SK-N-SH (cell line): ENCODE measurements around the gene RASA4B. TPM values are rescaled to one million over a fixed set of nuclear protein-coding genes. Genes with fewer than 3 reads are reported as not detected.
A peak's percentile ranks its signal among the peaks of the same experiment; 100 is the strongest.
"Not testable (repeated sequence)": the region's sequence is repeated elsewhere in the genome, so short reads cannot be mapped to it uniquely, and the experiment has no call there.

ENCODE experiments used
- CTCF ChIA-PET: fragments of 300-600, 350-600 bp; formaldehyde crosslinking; extraction: SDS; loops from one replicate; lab custom pipeline; 2021; lab: Yijun Ruan, JAX
- POLR2A ChIA-PET: fragments of 350-600 bp; sonication (Branson Sonifier 250); formaldehyde crosslinking; extraction: SDS; loops from one replicate; lab custom pipeline; 2020; ENCODE audit warnings: antibody characterized with exemption, inconsistent platforms; lab: Yijun Ruan, JAX
- DNase-seq: peaks from one replicate; pipeline ENCODE4 v3.0.0; 2012
- H2AFZ ChIP-seq: fragments of 200-600 bp; sonication (generic); 2 replicates; pipeline ENCODE4 v1.8.1; 2016; ENCODE audit warnings: antibody characterized with exemption, mild to moderate bottlenecking, low read depth
- H3F3A ChIP-seq: fragments of 200-600 bp; sonication (generic); replicated peaks from 2 replicates; pipeline ENCODE3; 2016; ENCODE audit warnings: antibody characterized with exemption, mild to moderate bottlenecking; ENCODE audit not compliant: insufficient read depth
- H3K27ac ChIP-seq, 2 experiments: fragments of 200-500 bp in 1 of 2; fragments of 200-600 bp in 1 of 2; sonication (Bioruptor generic) in 1 of 2; sonication (generic), shearing (Covaris generic) in 1 of 2; 2 replicates each; pipeline versions ENCODE4 v1.5.1 to v1.6.1; 2014 to 2016; ENCODE audit warnings: low read depth in 2 of 2, inconsistent platforms in 1 of 2, low read length in 1 of 2, mild to moderate bottlenecking in 1 of 2, mixed read lengths in 1 of 2
- H3K27me3 ChIP-seq: fragments of 200-600 bp; sonication (generic), shearing (Covaris generic); 2 replicates; pipeline ENCODE4 v1.6.1; 2016; ENCODE audit warnings: mixed run types; ENCODE audit not compliant: insufficient read depth
- H3K36me3 ChIP-seq, 2 experiments: fragments of 200-500 bp in 1 of 2; fragments of 200-600 bp in 1 of 2; sonication (Bioruptor generic) in 1 of 2; sonication (generic) in 1 of 2; replicated peaks in 1 of 2; 2 replicates each; pipeline versions ENCODE3 to v1.5.1; 2014 to 2016; ENCODE audit warnings: low read length in 1 of 2, mild to moderate bottlenecking in 1 of 2; ENCODE audit not compliant: insufficient read depth in 2 of 2, control insufficient read depth in 1 of 2
- H3K4me1 ChIP-seq, 2 experiments: fragments of 200-500 bp in 1 of 2; fragments of 200-600 bp in 1 of 2; sonication (Bioruptor generic) in 1 of 2; sonication (generic), shearing (Covaris generic) in 1 of 2; 2 replicates each; pipeline versions ENCODE4 v1.5.1 to v1.6.1; 2014 to 2016; ENCODE audit warnings: low read depth in 1 of 2, low read length in 1 of 2, mixed run types in 1 of 2; ENCODE audit not compliant: insufficient read depth in 2 of 2, control insufficient read depth in 1 of 2
- H3K4me2 ChIP-seq: fragments of 200-600 bp; sonication (generic), shearing (Covaris generic); 2 replicates; pipeline ENCODE4 v1.6.1; 2017; ENCODE audit warnings: mixed run types
- H3K4me3 ChIP-seq, 2 experiments: fragments of 200-500 bp in 1 of 2; fragments of 200-600 bp in 1 of 2; sonication (Bioruptor generic) in 1 of 2; sonication (generic), shearing (Covaris generic) in 1 of 2; 2 replicates each; pipeline versions ENCODE4 v1.5.1 to v1.8.1; 2014 to 2016; ENCODE audit warnings: low read depth in 2 of 2, inconsistent platforms in 1 of 2, low read length in 1 of 2, mild to moderate bottlenecking in 1 of 2, mixed read lengths in 1 of 2, moderate library complexity in 1 of 2
- H3K79me2 ChIP-seq: fragments of 200-600 bp; sonication (generic); 2 replicates; pipeline ENCODE4 v1.8.1; 2017; ENCODE audit warnings: mild to moderate bottlenecking; ENCODE audit not compliant: insufficient read depth
- H3K9ac ChIP-seq: fragments of 200-600 bp; sonication (generic); 2 replicates; pipeline ENCODE4 v1.6.1; 2017; ENCODE audit warnings: mixed run types
- H3K9me2 ChIP-seq: fragments of 200-600 bp; sonication (generic); 2 replicates; pipeline ENCODE4 v1.6.1; 2017; ENCODE audit warnings: mixed run types
- H3K9me3 ChIP-seq: fragments of 200-600 bp; sonication (generic); 2 replicates; pipeline ENCODE4 v1.6.1; 2017; ENCODE audit warnings: mixed run types, mild to moderate bottlenecking, moderate library complexity
- H4K20me1 ChIP-seq: fragments of 200-600 bp; sonication (generic); 2 replicates; pipeline ENCODE4 v1.6.1; 2017; ENCODE audit warnings: mild to moderate bottlenecking, mixed run types; ENCODE audit not compliant: insufficient read depth
- CTCF ChIP-seq: fragments of 200-600 bp; sonication (generic); IDR thresholded peaks from 2 replicates; pipeline ENCODE4 v1.6.1; 2017; ENCODE audit warnings: antibody characterized with exemption, mild to moderate bottlenecking, moderate library complexity
- ELF1 ChIP-seq: IDR thresholded peaks from 2 replicates; pipeline ENCODE4 v1.4.0; 2012
- GABPA ChIP-seq: IDR thresholded peaks from 2 replicates; pipeline ENCODE4 v1.4.0; 2012; ENCODE audit warnings: low read depth, mild to moderate bottlenecking
- NRF1 ChIP-seq: IDR thresholded peaks from 2 replicates; pipeline ENCODE4 v1.6.1; 2012; ENCODE audit warnings: low read depth, mild to moderate bottlenecking, low read length
- POLR2AphosphoS5 ChIP-seq: IDR thresholded peaks from 2 replicates; pipeline ENCODE4 v1.6.1; 2012; ENCODE audit warnings: low read depth, low read length
- RAD21 ChIP-seq: IDR thresholded peaks from 2 replicates; pipeline ENCODE4 v1.6.1; 2012; ENCODE audit warnings: mild to moderate bottlenecking, low read length
- SMC3 ChIP-seq: IDR thresholded peaks from 2 replicates; pipeline ENCODE4 v1.6.1; 2012; ENCODE audit warnings: low read depth, low read length, improper control_type of control experiment
- TAF1 ChIP-seq: IDR thresholded peaks from 2 replicates; pipeline ENCODE4 v1.6.1; 2012; ENCODE audit warnings: low read depth, mild to moderate bottlenecking, low read length, moderate library complexity, borderline replicate concordance
- YY1 ChIP-seq: IDR thresholded peaks from 2 replicates; pipeline ENCODE4 v1.4.0; 2012; ENCODE audit warnings: low read depth, mild to moderate bottlenecking
- WGBS: methylation state at CpG from one replicate; pipeline ENCODE4 v1.1.6; 2017; ENCODE audit warnings: low lambda C conversion rate; 5-methylcytosine and 5-hydroxymethylcytosine counted together
- polyA plus RNA-seq, 3 experiments: library from polyadenylated mRNA; depleted of rRNA; stranded (reverse); fragments of >200 nt; gene quantifications; 2 replicates each; pipeline ENCODE4 v1.2.3, GENCODE V29; 2012

RASA4B gene
- polyA plus RNA-seq, 1 of the 3 experiments (the other 2 are of a cell fraction), result 19.5 TPM

- H3K4me2 ChIP-seq, result not testable (repeated sequence)
Measured at GRCh38 chr7:102479982-102480637, 37.5 kb downstream of the RASA4B start.

GRCh38 chr7:102479209-102479584 is 38.4 kb downstream of the RASA4B start:
- WGBS, result 34% methylated on average over 4 of the region's 10 CpGs
- H3K9me2 ChIP-seq, CTCF ChIA-PET, H3K9me3 ChIP-seq, H4K20me1 ChIP-seq, H3K79me2 ChIP-seq, H3K9ac ChIP-seq, H3K4me1 ChIP-seq, H3K4me3 ChIP-seq, DNase-seq, POLR2A ChIA-PET, H3K36me3 ChIP-seq, H3K27me3 ChIP-seq, H3F3A ChIP-seq, H3K4me2 ChIP-seq, H2AFZ ChIP-seq: not testable (repeated sequence)
- H3K27ac ChIP-seq, result peak overlapping the region in 1 of 2 experiments; percentile 67; a peak in 2 of 4 replicates
- TF ChIP-seq POLR2AphosphoS5, result peak; percentile 7; the same call in 1 of the 2 replicates

More at GRCh38 chr7:102479982-102480637, 37.5 kb downstream of the RASA4B start:
- H3K4me3 ChIP-seq, CTCF ChIA-PET, H3K36me3 ChIP-seq, H3K27me3 ChIP-seq, H3K9me2 ChIP-seq, POLR2A ChIA-PET, DNase-seq, H3K4me1 ChIP-seq, H3F3A ChIP-seq, H3K9ac ChIP-seq, H2AFZ ChIP-seq, H3K9me3 ChIP-seq, H4K20me1 ChIP-seq, H3K79me2 ChIP-seq, H3K27ac ChIP-seq: not testable (repeated sequence)
- TF ChIP-seq SMC3, result peak; percentile 32
- TF ChIP-seq RAD21, result peak; percentile 44
- peak; percentile 72 for TF ChIP-seq CTCF
- WGBS, result 3% methylated on average over 7 of the region's 11 CpGs

- POLR2A ChIA-PET, H3K9me3 ChIP-seq, CTCF ChIA-PET, H3F3A ChIP-seq, H4K20me1 ChIP-seq, H3K79me2 ChIP-seq, H3K4me1 ChIP-seq, H3K9me2 ChIP-seq, H3K36me3 ChIP-seq, H2AFZ ChIP-seq, DNase-seq, H3K27me3 ChIP-seq, H3K4me2 ChIP-seq: not testable (repeated sequence)
- H3K9ac ChIP-seq, result peak within 1 kb of the TSS; percentile 67
- H3K4me3 ChIP-seq, result peak within 1 kb of the TSS; percentile 45 to 63
- 0% methylated on average over 17 of the region's 72 CpGs for WGBS
- TF ChIP-seq CTCF (peak; percentile 52), NRF1 (peak; percentile 53), YY1 (peak; percentile 31; the same call in 1 of the 2 replicates), TAF1 (peak; percentile 19; the same call in 1 of the 2 replicates), ELF1 (peak; percentile 61), GABPA (peak; percentile 75)
- H3K27ac ChIP-seq, result peak within 1 kb of the TSS in 1 of 2 experiments; percentile 67; a peak in 2 of 4 replicates
Measured at GRCh38 chr7:102478314-102479208, 39.0 kb downstream of the RASA4B start, which contains the start of gene POLR2J. TSS of gene POLR2J (minus strand) at chr7:102478922. CDS start at chr7:102478860, 62 bp downstream.
